Ovary (tissue), 3 donors: Measurements from ENCODE around the gene PDK4.

Source experiments
- CTCF ChIP-seq, 3 donors: fragments of 450-650 bp in 2 of 3; fragments of 200-600 bp in 1 of 3; IDR thresholded peaks; one replicate each; pipeline versions ENCODE4 v1.5.1 to v1.8.0; 2016 to 2022; ENCODE audit warnings: antibody characterized with exemption in 3 of 3, mild to moderate bottlenecking in 1 of 3
- POLR2A ChIP-seq: fragments of 450-650 bp; IDR thresholded peaks from one replicate; pipeline ENCODE4 v1.6.1; 2017; ENCODE audit warnings: antibody characterized with exemption, mild to moderate bottlenecking, moderate library complexity
- donor health status: DM: no; HTN: no; CAD: no.

GRCh38 chr7:95550546-95550945 lies 45.8 kb downstream of the PDK4 start:
- TF ChIP-seq CTCF (IDR thresholded peaks at IDR 0.05) = no peak
- TF ChIP-seq POLR2A = no peak
